Measurements from ENCODE around the gene CTSF. TPM values are rescaled to one million over a fixed set of nuclear protein-coding genes. Genes with fewer than 3 reads are reported as not detected.
A peak's percentile ranks its signal among the peaks of the same experiment; 100 is the strongest.

The CTSF gene
- total RNA-seq, 1 experiment from 2014 or later, result 4.9 TPM

- TF ChIP-seq TEAD4 (CRISPR knock-in tag; IDR thresholded peaks at IDR 0.05) (0 out of 2 replicates have a peak, but pooled peaks have one; percentile 29), E2F4 (CRISPR knock-in tag; IDR thresholded peaks at IDR 0.05; ENCODE audit: borderline replicate concordance, low read depth) (0 out of 2 replicates have a peak, but pooled peaks have one; percentile 49), FOXK1 (CRISPR knock-in tag; IDR thresholded peaks at IDR 0.05) (peak; percentile 77), ZNF416 (CRISPR knock-in tag; IDR thresholded peaks at IDR 0.05) (no peak), HMGA2 (CRISPR knock-in tag; IDR thresholded peaks at IDR 0.05) (no peak), SMAD4 (CRISPR knock-in tag; IDR thresholded peaks at IDR 0.05) (peak; percentile 79; the same call in 1 of the 2 replicates), ARID4B (CRISPR knock-in tag; IDR thresholded peaks at IDR 0.05; ENCODE audit: borderline replicate concordance) (peak; percentile 93), ATF6 (CRISPR knock-in tag; IDR thresholded peaks at IDR 0.05) (no peak), ZBTB43 (CRISPR knock-in tag; IDR thresholded peaks at IDR 0.05) (peak; percentile 85; the same call in 1 of the 2 replicates), TP53 (CRISPR knock-in tag; IDR thresholded peaks at IDR 0.05) (peak; percentile 96), ZNF396 (CRISPR knock-in tag; IDR thresholded peaks at IDR 0.05; ENCODE audit: borderline replicate concordance) (no peak), ZNF512 (CRISPR knock-in tag; IDR thresholded peaks at IDR 0.05; ENCODE audit: borderline replicate concordance) (no peak), KAT7 (CRISPR knock-in tag; IDR thresholded peaks at IDR 0.05; ENCODE audit: borderline replicate concordance) (no peak), ERG (CRISPR knock-in tag; IDR thresholded peaks at IDR 0.05) (no peak), NR2C2 (CRISPR knock-in tag; IDR thresholded peaks at IDR 0.05) (no peak), ETV6 (CRISPR knock-in tag; IDR thresholded peaks at IDR 0.05) (peak; percentile 88), CREB1 (CRISPR knock-in tag; IDR thresholded peaks at IDR 0.05) (peak; percentile 36), ATF2 (CRISPR knock-in tag; IDR thresholded peaks at IDR 0.05; ENCODE audit: borderline replicate concordance, low read depth) (no peak), IRF1 (CRISPR knock-in tag; IDR thresholded peaks at IDR 0.05) (peak; percentile 72; the same call in 1 of the 2 replicates), AR (CRISPR knock-in tag; IDR thresholded peaks at IDR 0.05) (no peak)
Observed at GRCh38 chr11:66592457-66593302, 24.3 kb upstream of the CTSF start, which contains the start of the genes CCDC87 and CCS (continued).

All from WTC11 (cell line).